HEK293 (cell line): ENCODE data around the gene RRAGC.

ENCODE experiments used
- GLIS1 ChIP-seq: fragments of 450-650 bp; formaldehyde crosslinking; IDR thresholded peaks from 2 replicates; pipeline ENCODE4 v1.5.1; 2016; ENCODE audit warnings: missing biosample characterization, missing genetic modification characterization
- HOXC10 ChIP-seq: sonication (generic); formaldehyde crosslinking; IDR thresholded peaks from 2 replicates; pipeline ENCODE4 v1.8.1; 2023; ENCODE audit warnings: mild to moderate bottlenecking, missing genetic modification reagents
- HOXD13 ChIP-seq: sonication (generic); formaldehyde crosslinking; IDR thresholded peaks from 2 replicates; pipeline ENCODE4 v1.8.0; 2022; ENCODE audit warnings: missing genetic modification reagents, borderline replicate concordance
- KLF7 ChIP-seq: fragments of 450-650 bp; formaldehyde crosslinking; IDR thresholded peaks from 2 replicates; pipeline ENCODE4 v1.5.1; 2016; ENCODE audit warnings: missing biosample characterization, missing genetic modification characterization, borderline replicate concordance
- MEIS1 ChIP-seq: sonication (generic); formaldehyde crosslinking; IDR thresholded peaks from 2 replicates; pipeline ENCODE4 v1.8.1; 2022; ENCODE audit warnings: missing genetic modification reagents, mild to moderate bottlenecking, borderline replicate concordance
- OVOL3 ChIP-seq: fragments of 450-650 bp; formaldehyde crosslinking; IDR thresholded peaks from 2 replicates; pipeline ENCODE4 v1.5.1; 2016; ENCODE audit warnings: missing biosample characterization, missing genetic modification characterization
- PRDM2 ChIP-seq: fragments of 450-650 bp; formaldehyde crosslinking; IDR thresholded peaks from 2 replicates; pipeline ENCODE4 v1.5.1; 2016; ENCODE audit warnings: missing biosample characterization, missing genetic modification characterization, borderline replicate concordance
- TRIM28 ChIP-seq: IDR thresholded peaks from 2 replicates; pipeline ENCODE4 v1.6.1; 2011; ENCODE audit warnings: low read length, control low read depth, borderline replicate concordance
- ZBTB1 ChIP-seq: fragments of 450-650 bp; formaldehyde crosslinking; IDR thresholded peaks from 2 replicates; pipeline ENCODE4 v1.5.1; 2016; ENCODE audit warnings: missing biosample characterization, missing genetic modification characterization
- ZBTB17 ChIP-seq: fragments of 450-650 bp; formaldehyde crosslinking; IDR thresholded peaks from 2 replicates; pipeline ENCODE4 v1.5.1; 2016; ENCODE audit warnings: missing biosample characterization, missing genetic modification characterization
- ZBTB21 ChIP-seq: fragments of 450-650 bp; formaldehyde crosslinking; IDR thresholded peaks from 2 replicates; pipeline ENCODE4 v1.5.1; 2017; ENCODE audit warnings: missing biosample characterization, missing genetic modification characterization
- ZBTB48 ChIP-seq: fragments of 450-650 bp; formaldehyde crosslinking; IDR thresholded peaks from 2 replicates; pipeline ENCODE4 v1.5.1; 2016; ENCODE audit warnings: missing biosample characterization, missing genetic modification characterization
- ZEB2 ChIP-seq: fragments of 450-650 bp; formaldehyde crosslinking; IDR thresholded peaks from 2 replicates; pipeline ENCODE4 v1.5.1; 2016; ENCODE audit warnings: missing biosample characterization, missing genetic modification characterization
- ZNF10 ChIP-seq: fragments of 450-650 bp; formaldehyde crosslinking; IDR thresholded peaks from 2 replicates; pipeline ENCODE4 v1.5.1; 2017; ENCODE audit warnings: missing biosample characterization, missing genetic modification characterization
- ZNF132 ChIP-seq: fragments of 450-650 bp; formaldehyde crosslinking; IDR thresholded peaks from 2 replicates; pipeline ENCODE4 v1.5.1; 2017; ENCODE audit warnings: missing biosample characterization, missing genetic modification characterization, borderline replicate concordance
- ZNF169 ChIP-seq: fragments of 450-650 bp; formaldehyde crosslinking; IDR thresholded peaks from 2 replicates; pipeline ENCODE4 v1.5.1; 2016; ENCODE audit warnings: missing biosample characterization, missing genetic modification characterization
- ZNF174 ChIP-seq: fragments of 450-650 bp; formaldehyde crosslinking; IDR thresholded peaks from 2 replicates; pipeline ENCODE4 v1.5.0; 2017; ENCODE audit warnings: missing biosample characterization, mild to moderate bottlenecking, missing genetic modification characterization
- ZNF2 ChIP-seq: fragments of 450-650 bp; formaldehyde crosslinking; IDR thresholded peaks from 2 replicates; pipeline ENCODE4 v1.5.1; 2016; ENCODE audit warnings: missing biosample characterization, missing genetic modification characterization
- ZNF26 ChIP-seq: fragments of 450-650 bp; formaldehyde crosslinking; IDR thresholded peaks from 2 replicates; pipeline ENCODE4 v1.5.1; 2016; ENCODE audit warnings: missing biosample characterization, missing genetic modification characterization
- ZNF266 ChIP-seq: fragments of 450-650 bp; formaldehyde crosslinking; IDR thresholded peaks from 2 replicates; pipeline ENCODE4 v1.5.1; 2016; ENCODE audit warnings: missing biosample characterization, missing genetic modification characterization, low read depth
- ZNF302 ChIP-seq: fragments of 450-650 bp; formaldehyde crosslinking; IDR thresholded peaks from 2 replicates; pipeline ENCODE4 v1.5.1; 2016; ENCODE audit warnings: missing biosample characterization, missing genetic modification characterization, low read depth
- ZNF335 ChIP-seq: fragments of 450-650 bp; formaldehyde crosslinking; conservative IDR thresholded peaks from 2 replicates; pipeline ENCODE4 v1.5.1; 2016; ENCODE audit warnings: missing biosample characterization, missing genetic modification characterization
- ZNF341 ChIP-seq: fragments of 450-650 bp; formaldehyde crosslinking; IDR thresholded peaks from 2 replicates; pipeline ENCODE4; 2016; ENCODE audit warnings: low read depth, missing biosample characterization, missing genetic modification characterization
- ZNF529 ChIP-seq: fragments of 450-650 bp; formaldehyde crosslinking; IDR thresholded peaks from 2 replicates; pipeline ENCODE4 v1.5.1; 2017; ENCODE audit warnings: missing genetic modification characterization, missing biosample characterization; ENCODE audit not compliant: insufficient replicate concordance
- ZNF549 ChIP-seq: fragments of 450-650 bp; IDR thresholded peaks from 2 replicates; pipeline ENCODE4 v1.5.1; 2018; ENCODE audit warnings: missing biosample characterization, missing genetic modification characterization, mild to moderate bottlenecking, inconsistent platforms, moderate library complexity
- ZNF596 ChIP-seq: fragments of 450-650 bp; IDR thresholded peaks from 2 replicates; pipeline ENCODE4 v1.5.0; 2018; ENCODE audit warnings: missing biosample characterization, mild to moderate bottlenecking, missing genetic modification characterization, moderate library complexity
- ZNF600 ChIP-seq: fragments of 450-650 bp; formaldehyde crosslinking; IDR thresholded peaks from 2 replicates; pipeline ENCODE4 v1.5.1; 2016; ENCODE audit warnings: missing biosample characterization, missing genetic modification characterization
- ZNF677 ChIP-seq: fragments of 450-650 bp; IDR thresholded peaks from 2 replicates; pipeline ENCODE4 v1.5.0; 2018; ENCODE audit warnings: missing biosample characterization, mild to moderate bottlenecking, missing genetic modification characterization, moderate library complexity
- ZNF76 ChIP-seq: fragments of 450-650 bp; formaldehyde crosslinking; IDR thresholded peaks from 2 replicates; pipeline ENCODE4; 2016; ENCODE audit warnings: low read depth, missing biosample characterization, missing genetic modification characterization, borderline replicate concordance
- ZNF776 ChIP-seq: fragments of 450-650 bp; formaldehyde crosslinking; IDR thresholded peaks from 2 replicates; pipeline ENCODE4 v1.5.0; 2017; ENCODE audit warnings: missing biosample characterization, missing genetic modification characterization, borderline replicate concordance
- ZNF777 ChIP-seq: fragments of 450-650 bp; formaldehyde crosslinking; IDR thresholded peaks from 2 replicates; pipeline ENCODE4 v1.5.1; 2017; ENCODE audit warnings: missing biosample characterization, missing genetic modification characterization, borderline replicate concordance
- ZXDB ChIP-seq: fragments of 450-650 bp; formaldehyde crosslinking; IDR thresholded peaks from 2 replicates; pipeline ENCODE4 v1.5.1; 2016; ENCODE audit warnings: missing biosample characterization, missing genetic modification characterization
- TF ChIP-seq, protein P1 (sequence below): fragments of 450-650 bp; formaldehyde crosslinking; IDR thresholded peaks from 2 replicates; pipeline ENCODE4 v1.5.1; 2016; ENCODE audit warnings: missing biosample characterization, missing genetic modification characterization

RRAGC gene

GRCh38 chr1:38873027-38873969 lies 13.7 kb upstream of the RRAGC start, which contains the start of gene MYCBP (continued):
- TF ChIP-seq HOXC10 (CRISPR knock-in tag) = no peak
- TF ChIP-seq GLIS1 = peak; percentile 95
- TF ChIP-seq ZNF76 (tag by site-specific recombination) = no peak
- TF ChIP-seq ZNF266 = no peak
- TF ChIP-seq ZNF596 (tag by site-specific recombination) = no peak
- TF ChIP-seq ZNF677 (tag by site-specific recombination) = no peak
- no peak for TF ChIP-seq PRDM2
- no peak for TF ChIP-seq ZNF777 (tag by site-specific recombination)
- no peak for TF ChIP-seq TRIM28
- TF ChIP-seq ZNF132 = no peak
- TF ChIP-seq OVOL3 (tag by site-specific recombination) = no peak
- no peak for TF ChIP-seq ZNF2 (tag by site-specific recombination)
- TF ChIP-seq ZNF549 (tag by site-specific recombination) = no peak
- peak; percentile 97 for TF ChIP-seq ZBTB17 (tag by site-specific recombination)
- no peak for TF ChIP-seq MEIS1 (CRISPR knock-in tag)
- TF ChIP-seq ZBTB21 (tag by site-specific recombination) = no peak
- no peak for TF ChIP-seq ZNF529 (tag by site-specific recombination)
- 0 out of 2 replicates have a peak, but pooled peaks have one; percentile 7 for TF ChIP-seq ZNF600
- peak; percentile 76 for TF ChIP-seq ZNF335 (tag by site-specific recombination)
- no peak for TF ChIP-seq ZBTB1 (tag by site-specific recombination)
- TF ChIP-seq KLF7 (tag by site-specific recombination) = no peak
- TF ChIP-seq ZNF776 (tag by site-specific recombination) = no peak
- TF ChIP-seq, protein P1, sequence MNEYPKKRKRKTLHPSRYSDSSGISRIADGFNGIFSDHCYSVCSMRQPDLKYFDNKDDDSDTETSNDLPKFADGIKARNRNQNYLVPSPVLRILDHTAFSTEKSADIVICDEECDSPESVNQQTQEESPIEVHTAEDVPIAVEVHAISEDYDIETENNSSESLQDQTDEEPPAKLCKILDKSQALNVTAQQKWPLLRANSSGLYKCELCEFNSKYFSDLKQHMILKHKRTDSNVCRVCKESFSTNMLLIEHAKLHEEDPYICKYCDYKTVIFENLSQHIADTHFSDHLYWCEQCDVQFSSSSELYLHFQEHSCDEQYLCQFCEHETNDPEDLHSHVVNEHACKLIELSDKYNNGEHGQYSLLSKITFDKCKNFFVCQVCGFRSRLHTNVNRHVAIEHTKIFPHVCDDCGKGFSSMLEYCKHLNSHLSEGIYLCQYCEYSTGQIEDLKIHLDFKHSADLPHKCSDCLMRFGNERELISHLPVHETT (tag by site-specific recombination) = no peak
- TF ChIP-seq ZEB2 (tag by site-specific recombination) = no peak
- TF ChIP-seq ZNF10 = no peak
- no peak for TF ChIP-seq ZBTB48 (tag by site-specific recombination)
- TF ChIP-seq ZNF174 (tag by site-specific recombination) = no peak
- no peak for TF ChIP-seq ZNF302 (tag by site-specific recombination)
- no peak for TF ChIP-seq ZNF26 (tag by site-specific recombination)
- peak; percentile 63; the same call in 1 of the 2 replicates for TF ChIP-seq ZXDB (tag by site-specific recombination)
- no peak for TF ChIP-seq ZNF341 (tag by site-specific recombination)
- no peak for TF ChIP-seq HOXD13 (CRISPR knock-in tag)
- TF ChIP-seq ZNF169 (tag by site-specific recombination) = no peak
